ENCODE measurements around the gene TUBAL3.
"Not testable (repeated sequence)": the region's sequence is repeated elsewhere in the genome, so short reads cannot be mapped to it uniquely, and the experiment has no call there.

The TUBAL3 gene

DNA sequence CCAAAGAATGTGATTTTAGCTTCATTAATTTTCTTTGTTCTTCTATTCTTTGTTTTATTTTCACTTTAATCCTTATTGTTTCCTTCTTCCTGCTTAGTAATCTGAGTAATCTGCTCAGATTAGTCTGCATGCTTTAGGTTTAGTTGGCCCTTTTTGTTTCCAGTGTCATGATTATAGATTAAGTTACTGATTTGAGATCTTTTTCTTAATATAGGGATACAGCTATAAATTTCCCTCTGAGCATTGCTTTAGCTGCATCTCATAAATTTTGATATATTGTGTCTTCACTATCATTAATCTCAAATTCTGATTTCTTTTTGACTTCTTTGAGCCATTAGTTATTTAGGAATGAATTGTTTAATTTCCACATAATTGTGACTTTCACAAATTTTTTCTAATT lies 14.0 kb upstream of the TUBAL3 start:
- Histone ChIP-seq H3K9me3 (ENCODE audit: insufficient read depth, low read depth, low read length) (0 out of 2 replicates have a peak, but pooled peaks cover 2% of the 10 kb centered on the region), H3K4me3 (ENCODE audit: low read length) (no peak overlapping the region), H3K36me3 (ENCODE audit: insufficient read depth, low read depth, low read length) (no peaks in the 10 kb centered on the region), H3K4me1 (ENCODE audit: insufficient read depth, low read length) (peaks cover 24% of the 10 kb centered on the region), H3K27me3 (ENCODE audit: insufficient read depth, low read length) (no peaks in the 10 kb centered on the region), H3K9ac (ENCODE audit: low read depth, low read length) (no peak overlapping the region), H3K27ac (ENCODE audit: low read length) (no peak overlapping the region)

DNA sequence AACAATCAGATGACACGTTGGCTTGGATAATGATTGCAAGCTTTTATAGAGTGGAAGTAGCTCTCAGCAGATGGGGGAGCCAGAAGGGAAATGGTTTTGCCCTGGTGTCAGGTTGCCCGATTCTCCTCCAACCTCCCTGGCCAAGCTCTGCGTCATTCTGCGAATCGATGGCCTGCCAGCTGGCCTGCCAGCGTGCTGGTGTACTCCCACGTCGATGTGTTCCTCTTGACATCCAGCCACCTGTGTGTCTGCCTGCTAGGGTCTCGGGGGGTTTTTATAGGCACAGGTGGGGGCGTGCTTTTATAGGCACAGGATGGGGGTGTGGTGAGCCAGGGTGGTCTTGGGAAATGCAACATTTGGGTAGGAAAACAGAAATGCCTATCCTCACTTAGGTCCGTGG lies 12.4 kb upstream of the TUBAL3 start:
- Histone ChIP-seq H3K27me3 (ENCODE audit: insufficient read depth, low read length) (no peaks in the 10 kb centered on the region), H3K9me3 (ENCODE audit: insufficient read depth, low read depth, low read length) (0 out of 2 replicates have a peak, but pooled peaks cover 2% of the 10 kb centered on the region), H3K4me3 (ENCODE audit: low read length) (peak overlapping the region; percentile 44; the same call in 1 of the 2 replicates), H3K36me3 (ENCODE audit: insufficient read depth, low read depth, low read length) (no peaks in the 10 kb centered on the region), H3K9ac (ENCODE audit: low read depth, low read length) (no peak overlapping the region), H3K27ac (ENCODE audit: low read length) (peak overlapping the region; percentile 25), H3K4me1 (ENCODE audit: insufficient read depth, low read length) (peaks cover 27% of the 10 kb centered on the region)

DNA sequence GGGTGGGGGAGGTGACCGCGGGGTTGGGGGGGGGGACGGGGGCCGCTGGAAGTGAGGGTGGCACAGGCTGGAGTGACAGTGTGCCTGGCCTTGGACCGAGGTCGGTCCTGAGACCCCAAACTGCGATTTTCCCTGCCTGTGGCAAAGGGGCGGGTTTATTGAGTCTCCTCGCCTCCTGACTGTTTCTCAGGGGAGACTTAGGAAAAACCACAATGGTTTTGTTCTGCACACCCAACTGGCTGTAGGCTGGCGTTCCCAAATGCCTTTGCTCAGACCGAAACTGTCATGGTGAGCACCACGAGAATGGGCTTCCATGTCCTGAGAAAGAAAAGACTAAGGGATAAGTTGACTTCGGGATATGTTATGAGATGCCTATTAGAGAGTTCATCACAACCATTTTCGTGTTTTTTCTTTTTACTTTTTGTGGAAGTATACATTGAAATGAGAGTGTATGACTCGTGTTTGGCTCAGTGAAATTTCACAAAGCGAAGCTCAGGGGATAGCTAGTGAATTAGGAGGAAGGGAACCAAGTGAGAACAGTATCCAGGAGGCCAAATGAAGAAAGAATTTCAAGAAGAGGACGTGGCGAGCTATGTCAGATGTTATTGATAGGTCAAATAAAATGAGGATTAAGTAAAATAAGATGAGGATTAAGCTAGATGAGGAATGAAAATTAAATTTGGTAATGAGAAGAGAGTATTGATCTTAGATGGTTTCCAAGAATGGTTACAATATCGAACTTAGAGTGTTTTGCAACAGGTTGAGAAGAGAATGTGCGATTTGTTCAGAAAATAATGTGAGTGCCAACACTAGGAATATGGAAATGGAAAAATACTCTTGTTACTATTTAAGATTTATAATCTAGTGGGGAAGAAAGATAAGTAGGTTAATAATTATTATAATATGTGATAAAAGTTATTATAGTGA lies 8.6 kb upstream of the TUBAL3 start:
- Histone ChIP-seq H3K36me3 (ENCODE audit: insufficient read depth, low read depth, low read length) (no peaks in the 10 kb centered on the region), H3K9ac (ENCODE audit: low read depth, low read length) (peak overlapping the region; percentile 79; the same call in 1 of the 2 replicates), H3K27ac (ENCODE audit: low read length) (no peak overlapping the region), H3K4me3 (ENCODE audit: low read length) (peak overlapping the region; percentile 95), H3K27me3 (ENCODE audit: insufficient read depth, low read length) (no peaks in the 10 kb centered on the region), H3K4me1 (ENCODE audit: insufficient read depth, low read length) (peaks cover 27% of the 10 kb centered on the region), H3K9me3 (ENCODE audit: insufficient read depth, low read depth, low read length) (no peaks in the 10 kb centered on the region)

DNA sequence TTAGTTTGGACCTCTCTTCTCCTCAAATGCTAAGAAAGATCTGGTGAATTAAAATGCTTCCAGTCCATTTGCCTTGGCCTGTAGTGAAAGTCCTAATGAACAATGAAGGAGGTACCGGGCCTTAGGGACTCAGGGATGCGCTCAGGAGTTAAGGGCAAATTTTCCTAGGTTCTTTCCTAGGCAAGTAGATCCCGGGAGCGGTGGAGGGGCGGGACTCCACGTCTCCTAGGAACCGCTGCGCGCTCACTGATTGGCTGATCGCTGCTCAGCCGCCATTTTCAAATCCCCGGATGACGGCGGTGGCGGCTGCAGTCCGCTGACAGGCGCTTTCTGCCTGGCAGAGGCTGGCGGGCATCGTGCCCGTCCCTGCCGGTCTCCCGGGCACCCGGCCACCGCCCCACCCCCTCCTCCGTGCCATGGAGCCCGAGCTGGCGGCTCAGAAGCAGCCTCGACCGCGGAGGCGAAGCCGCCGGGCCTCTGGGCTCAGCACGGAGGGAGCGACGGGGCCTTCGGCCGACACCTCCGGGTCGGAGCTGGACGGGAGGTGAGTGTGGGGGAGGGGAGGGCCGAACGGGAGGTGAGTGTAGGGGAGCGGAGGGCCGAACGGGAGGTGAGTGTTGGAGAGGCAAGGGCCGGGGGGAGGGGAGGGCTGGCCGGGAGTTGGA lies 7.8 kb upstream of the TUBAL3 start, which contains the start of gene NET1:
Gene NET1, plus strand, starts transcription at position 281 of the 665 bp plus-strand sequence. Its CDS starts 136 bp downstream, at position 417.
- Histone ChIP-seq H3K36me3 (ENCODE audit: insufficient read depth, low read depth, low read length) (no peaks in the 10 kb centered on the region), H3K4me1 (ENCODE audit: insufficient read depth, low read length) (peaks cover 27% of the 10 kb centered on the region), H3K27ac (ENCODE audit: low read length) (no peak within 1 kb of the TSS), H3K9ac (ENCODE audit: low read depth, low read length) (peak within 1 kb of the TSS; percentile 79; the same call in 1 of the 2 replicates), H3K9me3 (ENCODE audit: insufficient read depth, low read depth, low read length) (no peaks in the 10 kb centered on the region), H3K4me3 (ENCODE audit: low read length) (peak within 1 kb of the TSS; percentile 95), H3K27me3 (ENCODE audit: insufficient read depth, low read length) (no peaks in the 10 kb centered on the region)

DNA sequence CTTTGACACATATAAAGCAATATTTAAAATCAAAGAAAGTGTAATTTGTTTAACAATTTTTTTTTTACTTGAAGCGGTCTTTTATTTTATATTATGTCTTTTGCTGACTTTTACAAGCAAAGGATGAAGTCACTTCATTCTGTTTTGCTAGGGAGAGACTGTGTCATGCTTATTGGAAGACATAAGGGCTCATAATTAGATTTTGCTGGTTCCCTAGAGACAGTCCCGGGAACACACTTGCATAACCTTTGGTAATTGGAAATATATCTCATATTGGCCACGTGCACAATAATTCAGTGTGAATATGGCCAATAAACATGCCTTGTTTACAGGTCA lies 7.3 kb upstream of the TUBAL3 start:
- Histone ChIP-seq H3K4me3 (ENCODE audit: low read length) (peak overlapping the region; percentile 76; the same call in 1 of the 2 replicates), H3K9me3 (ENCODE audit: insufficient read depth, low read depth, low read length) (peaks cover 4% of the 10 kb centered on the region; the same call in 1 of the 2 replicates), H3K36me3 (ENCODE audit: insufficient read depth, low read depth, low read length) (no peaks in the 10 kb centered on the region), H3K9ac (ENCODE audit: low read depth, low read length) (peak overlapping the region; percentile 77; the same call in 1 of the 2 replicates), H3K27ac (ENCODE audit: low read length) (no peak overlapping the region), H3K27me3 (ENCODE audit: insufficient read depth, low read length) (no peaks in the 10 kb centered on the region), H3K4me1 (ENCODE audit: insufficient read depth, low read length) (peaks cover 25% of the 10 kb centered on the region)

DNA sequence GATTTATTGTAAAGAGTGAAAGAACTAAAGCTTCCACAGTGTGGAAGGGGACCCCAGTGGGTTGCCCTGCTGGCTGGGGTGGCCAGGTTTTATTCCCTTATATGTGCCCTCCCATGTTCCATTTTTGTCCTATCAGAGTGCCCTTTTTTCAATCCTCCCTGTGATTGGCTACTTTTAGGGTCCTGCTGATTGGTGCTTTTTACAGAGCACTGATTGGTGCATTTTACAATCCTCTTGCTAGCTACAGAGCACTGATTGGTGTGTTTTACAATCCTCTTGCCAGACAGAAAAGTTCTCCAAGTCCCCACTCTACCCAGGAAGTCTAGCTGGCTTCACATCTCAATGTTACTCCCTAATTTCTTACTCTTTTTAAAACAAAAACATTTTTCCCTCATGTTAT lies 6.2 kb upstream of the TUBAL3 start:
- H3K4me1 ChIP-seq (ENCODE audit: insufficient read depth, low read length) = peaks cover 16% of the 10 kb centered on the region
- H3K27ac ChIP-seq (ENCODE audit: low read length); H3K36me3 ChIP-seq (ENCODE audit: insufficient read depth, low read depth, low read length); H3K9ac ChIP-seq (ENCODE audit: low read depth, low read length); H3K27me3 ChIP-seq (ENCODE audit: insufficient read depth, low read length); H3K4me3 ChIP-seq (ENCODE audit: low read length): not testable (repeated sequence)
- peaks cover 14% of the 10 kb centered on the region; the same call in 1 of the 2 replicates for H3K9me3 ChIP-seq (ENCODE audit: insufficient read depth, low read depth, low read length)

DNA sequence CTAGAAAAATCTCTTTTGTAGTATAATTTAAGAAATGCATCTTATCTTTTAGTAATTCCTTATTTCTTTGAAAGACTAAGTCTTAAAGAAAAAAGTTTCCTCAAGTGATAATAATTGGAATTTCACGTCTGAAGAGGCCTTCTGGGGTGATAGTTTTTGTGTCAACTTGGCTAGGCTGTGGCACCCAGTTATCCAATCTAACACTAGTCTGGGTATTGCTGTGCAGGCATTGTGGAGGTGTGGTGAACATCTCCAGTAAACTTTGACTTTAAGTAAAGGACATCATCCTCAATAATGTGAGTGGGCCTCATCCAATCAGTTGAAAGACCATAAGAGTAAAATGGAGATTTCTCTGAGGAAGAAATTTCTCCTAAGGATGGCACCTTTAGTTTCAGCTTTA lies 2.3 kb upstream of the TUBAL3 start:
- no peaks in the 10 kb centered on the region for H3K27me3 ChIP-seq (ENCODE audit: insufficient read depth, low read length)
- no peaks in the 10 kb centered on the region for H3K36me3 ChIP-seq (ENCODE audit: insufficient read depth, low read depth, low read length)
- no peak overlapping the region for H3K9ac ChIP-seq (ENCODE audit: low read depth, low read length)
- H3K27ac ChIP-seq (ENCODE audit: low read length) = no peak overlapping the region
- H3K4me1 ChIP-seq (ENCODE audit: insufficient read depth, low read length) = no peaks in the 10 kb centered on the region; the same call in 1 of the 2 replicates
- H3K9me3 ChIP-seq (ENCODE audit: insufficient read depth, low read depth, low read length) = peaks cover 14% of the 10 kb centered on the region; the same call in 1 of the 2 replicates
- no peak overlapping the region for H3K4me3 ChIP-seq (ENCODE audit: low read length)

DNA sequence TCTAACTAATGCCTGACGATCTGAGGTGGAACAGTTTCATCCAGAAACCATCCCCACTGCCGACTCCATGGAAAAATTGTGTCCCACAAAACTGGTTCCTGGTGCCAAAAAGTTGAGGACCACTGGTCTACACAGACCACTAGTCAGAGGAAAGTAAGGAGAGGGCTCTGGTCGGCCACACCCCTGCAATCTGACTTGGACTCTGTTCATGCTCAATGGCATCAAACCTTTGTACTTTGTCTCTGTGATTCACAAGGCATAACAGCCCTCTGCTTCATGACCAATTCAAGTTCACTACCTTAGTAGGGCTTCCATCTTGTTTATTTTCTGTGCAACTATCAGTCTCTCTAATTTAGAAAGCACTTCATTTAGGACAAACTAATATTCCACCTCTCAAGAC lies 1.8 kb downstream of the TUBAL3 start:
- Histone ChIP-seq H3K4me1 (ENCODE audit: insufficient read depth, low read length) (no peaks in the 10 kb centered on the region), H3K4me3 (ENCODE audit: low read length) (no peak overlapping the region), H3K27me3 (ENCODE audit: insufficient read depth, low read length) (no peaks in the 10 kb centered on the region), H3K36me3 (ENCODE audit: insufficient read depth, low read depth, low read length) (no peaks in the 10 kb centered on the region), H3K9me3 (ENCODE audit: insufficient read depth, low read depth, low read length) (peaks cover 14% of the 10 kb centered on the region; the same call in 1 of the 2 replicates), H3K9ac (ENCODE audit: low read depth, low read length) (no peak overlapping the region), H3K27ac (ENCODE audit: low read length) (no peak overlapping the region)

DNA sequence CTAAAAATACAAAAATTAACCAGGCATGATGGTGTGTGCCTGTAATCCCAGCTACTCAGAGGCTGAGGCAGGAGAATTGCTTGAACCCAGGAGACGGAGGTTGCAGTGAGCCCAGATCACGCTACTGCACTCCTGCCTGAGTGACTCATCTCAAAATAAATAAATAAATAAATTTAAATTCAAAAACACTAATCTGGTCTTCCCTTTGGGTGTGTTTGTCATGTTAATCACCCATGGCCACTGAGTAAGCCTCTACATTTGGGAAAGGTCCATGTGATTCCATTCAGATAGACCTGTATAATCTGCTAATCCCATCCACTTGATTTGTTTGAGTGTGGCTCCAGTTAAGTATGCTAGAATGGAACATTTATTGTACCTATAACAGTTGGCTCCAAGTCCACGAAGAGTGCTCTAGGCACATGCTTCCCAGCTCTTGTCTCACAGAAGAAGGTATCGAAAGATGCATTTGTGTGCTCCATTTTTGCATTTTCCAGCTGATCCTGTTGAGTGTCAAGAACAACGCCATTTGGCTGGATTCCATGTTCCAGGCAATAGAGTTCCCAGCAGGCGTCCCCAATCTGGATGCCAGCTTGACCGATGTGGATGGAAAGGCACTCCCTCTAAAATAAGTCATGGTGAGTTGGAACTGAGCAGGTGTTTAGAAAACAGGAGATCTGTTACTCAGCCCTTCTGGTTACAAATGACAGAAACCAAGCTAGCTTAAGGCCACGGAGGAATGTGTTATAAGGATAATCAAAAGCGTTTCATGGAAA lies 4.0 kb downstream of the TUBAL3 start:
- Histone ChIP-seq H3K27ac (ENCODE audit: low read length) (no peak overlapping the region), H3K36me3 (ENCODE audit: insufficient read depth, low read depth, low read length) (no peaks in the 10 kb centered on the region), H3K27me3 (ENCODE audit: insufficient read depth, low read length) (no peaks in the 10 kb centered on the region), H3K4me1 (ENCODE audit: insufficient read depth, low read length) (no peaks in the 10 kb centered on the region), H3K9me3 (ENCODE audit: insufficient read depth, low read depth, low read length) (no peaks in the 10 kb centered on the region), H3K9ac (ENCODE audit: low read depth, low read length) (no peak overlapping the region), H3K4me3 (ENCODE audit: low read length) (no peak overlapping the region)

DNA sequence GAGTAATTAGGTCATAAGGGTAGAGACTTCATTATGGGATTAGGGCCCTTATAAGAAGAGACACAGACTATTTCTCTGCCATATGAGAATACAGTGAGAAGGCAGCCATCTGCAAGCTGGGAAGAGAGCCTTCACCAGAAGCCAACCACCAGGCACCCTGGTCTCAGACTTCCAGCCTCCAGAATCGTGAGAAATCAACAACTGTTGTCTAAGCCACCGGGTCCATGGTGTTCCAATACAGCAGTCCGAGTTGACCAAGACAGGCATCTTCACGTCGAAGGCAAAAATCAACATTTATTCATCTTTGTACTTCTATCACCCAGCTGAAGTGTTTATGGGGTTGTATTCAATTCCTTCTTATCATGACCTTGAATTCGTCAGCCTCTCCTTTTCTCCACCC lies 5.3 kb downstream of the TUBAL3 start:
- Histone ChIP-seq H3K4me3 (ENCODE audit: low read length) (no peak overlapping the region), H3K36me3 (ENCODE audit: insufficient read depth, low read depth, low read length) (no peaks in the 10 kb centered on the region), H3K27me3 (ENCODE audit: insufficient read depth, low read length) (no peaks in the 10 kb centered on the region), H3K27ac (ENCODE audit: low read length) (no peak overlapping the region), H3K4me1 (ENCODE audit: insufficient read depth, low read length) (no peaks in the 10 kb centered on the region), H3K9ac (ENCODE audit: low read depth, low read length) (no peak overlapping the region), H3K9me3 (ENCODE audit: insufficient read depth, low read depth, low read length) (no peaks in the 10 kb centered on the region)

DNA sequence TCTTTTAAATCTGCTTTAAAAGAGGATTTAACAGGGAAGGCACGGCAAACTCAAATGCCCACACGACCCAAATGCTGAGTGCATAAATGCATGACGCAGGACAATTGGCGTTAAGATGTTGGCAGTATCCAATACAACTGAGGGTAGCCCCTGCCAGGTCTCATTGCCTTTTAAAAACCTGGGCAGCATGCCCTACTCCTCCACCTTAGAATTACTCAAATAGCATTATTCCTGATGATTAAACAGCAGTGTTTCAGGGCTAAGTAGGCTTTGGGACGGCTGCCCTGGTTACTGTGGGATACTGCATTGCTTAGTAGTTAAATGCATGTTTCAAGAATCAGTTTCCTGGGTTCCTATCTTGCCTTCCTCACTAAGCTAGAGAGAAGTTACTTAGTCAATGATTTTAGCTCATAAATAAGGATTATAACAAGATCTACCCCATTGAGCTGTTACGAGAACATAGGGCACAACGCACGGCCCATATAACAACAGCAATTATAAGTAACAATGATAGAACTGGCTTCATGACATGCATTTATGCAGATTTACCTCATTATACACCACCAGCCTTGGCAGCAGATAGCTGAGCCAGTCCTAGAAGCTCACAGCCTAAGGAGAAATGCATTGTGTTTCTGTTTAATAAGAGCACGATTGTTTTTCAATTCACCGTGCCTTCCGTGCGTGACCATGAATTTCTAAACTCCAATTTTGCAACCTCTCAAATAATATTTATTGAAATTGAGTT lies 7.9 kb downstream of the TUBAL3 start:
- Histone ChIP-seq H3K4me1 (ENCODE audit: insufficient read depth, low read length) (no peaks in the 10 kb centered on the region), H3K4me3 (ENCODE audit: low read length) (no peak overlapping the region), H3K27ac (ENCODE audit: low read length) (no peak overlapping the region), H3K36me3 (ENCODE audit: insufficient read depth, low read depth, low read length) (no peaks in the 10 kb centered on the region), H3K27me3 (ENCODE audit: insufficient read depth, low read length) (no peaks in the 10 kb centered on the region), H3K9ac (ENCODE audit: low read depth, low read length) (no peak overlapping the region), H3K9me3 (ENCODE audit: insufficient read depth, low read depth, low read length) (peaks cover 15% of the 10 kb centered on the region)
